ENCODE measurements around the gene TUBA3E.
A peak's percentile ranks its signal among the peaks of the same experiment; 100 is the strongest.
"Not testable (repeated sequence)": the region's sequence is repeated elsewhere in the genome, so short reads cannot be mapped to it uniquely, and the experiment has no call there.

TUBA3E gene

GRCh38 chr2:130186391-130186790 is 11.8 kb downstream of the TUBA3E start:
- no peak for DNase-seq
- H3K9me3 ChIP-seq (ENCODE audit: control extremely low read depth in 1 of 5, control insufficient read depth in 4 of 5, insufficient read depth in 2 of 5, low read depth in 1 of 5, low read length in 4 of 5), result no peaks in the 10 kb centered on the region
- POLR2A ChIA-PET, result no interaction called here
- H3K27ac ChIP-seq (ENCODE audit: insufficient read depth in 1 of 2, low read depth in 1 of 2, low read length in 2 of 2, poor library complexity in 1 of 2, severe bottlenecking in 2 of 2), result no peak overlapping the region
- CTCF ChIA-PET, result no interaction called here
- H3K36me3 ChIP-seq (ENCODE audit: control insufficient read depth in 4 of 4, insufficient read depth in 4 of 4, low read length in 3 of 4), result peaks cover 3 to 25% (median 17%) of the 10 kb centered on the region in 4 experiments
- WGBS (ENCODE audit: insufficient coverage), result 100% methylated on average over 4 of the region's 5 CpGs
- no peak overlapping the region for H3K4me3 ChIP-seq (ENCODE audit: control insufficient read depth in 1 of 7, extremely low read depth in 1 of 7, insufficient read depth in 4 of 7, low read depth in 2 of 7, low read length in 6 of 7)
- H3K27me3 ChIP-seq (replicated peaks in 2 of 5; ENCODE audit: control insufficient read depth in 4 of 5, insufficient read depth in 5 of 5, low read length in 4 of 5), result no peaks in the 10 kb centered on the region
- peaks cover 0 to 14% (median 12%) of the 10 kb centered on the region in 4 experiments for H3K4me1 ChIP-seq (ENCODE audit: control extremely low read depth in 1 of 4, control insufficient read depth in 4 of 4, insufficient read depth in 4 of 4, low read length in 3 of 4)

GRCh38 chr2:130185896-130186295 is 12.3 kb downstream of the TUBA3E start:
- H3K27me3 ChIP-seq (replicated peaks in 2 of 5; ENCODE audit: control insufficient read depth in 4 of 5, insufficient read depth in 5 of 5, low read length in 4 of 5), result no peaks in the 10 kb centered on the region
- H3K4me3 ChIP-seq (ENCODE audit: control insufficient read depth in 1 of 7, extremely low read depth in 1 of 7, insufficient read depth in 4 of 7, low read depth in 2 of 7, low read length in 6 of 7), result no peak overlapping the region
- H3K36me3 ChIP-seq (ENCODE audit: control insufficient read depth in 4 of 4, insufficient read depth in 4 of 4, low read length in 3 of 4), result peaks cover 3 to 21% (median 15%) of the 10 kb centered on the region in 4 experiments
- peaks cover 0 to 15% (median 14%) of the 10 kb centered on the region in 4 experiments for H3K4me1 ChIP-seq (ENCODE audit: control extremely low read depth in 1 of 4, control insufficient read depth in 4 of 4, insufficient read depth in 4 of 4, low read length in 3 of 4)
- no peak overlapping the region for H3K27ac ChIP-seq (ENCODE audit: insufficient read depth in 1 of 2, low read depth in 1 of 2, low read length in 2 of 2, poor library complexity in 1 of 2, severe bottlenecking in 2 of 2)
- WGBS (ENCODE audit: insufficient coverage), result 100% methylated on average over 2 of the region's 4 CpGs
- no peaks in the 10 kb centered on the region for H3K9me3 ChIP-seq (ENCODE audit: control extremely low read depth in 1 of 5, control insufficient read depth in 4 of 5, insufficient read depth in 2 of 5, low read depth in 1 of 5, low read length in 4 of 5)
- POLR2A ChIA-PET, result no interaction called here
- CTCF ChIA-PET, result no interaction called here
- DNase-seq, result no peak

GRCh38 chr2:130185436-130185835 is 12.8 kb downstream of the TUBA3E start:
- POLR2A ChIA-PET, result no interaction called here
- H3K36me3 ChIP-seq (ENCODE audit: control insufficient read depth in 4 of 4, insufficient read depth in 4 of 4, low read length in 3 of 4), result peaks cover 3 to 21% (median 15%) of the 10 kb centered on the region in 4 experiments
- H3K4me3 ChIP-seq (ENCODE audit: control insufficient read depth in 1 of 7, extremely low read depth in 1 of 7, insufficient read depth in 4 of 7, low read depth in 2 of 7, low read length in 6 of 7), result no peak overlapping the region
- no peaks in the 10 kb centered on the region for H3K27me3 ChIP-seq (replicated peaks in 2 of 5; ENCODE audit: control insufficient read depth in 4 of 5, insufficient read depth in 5 of 5, low read length in 4 of 5)
- no peaks in the 10 kb centered on the region for H3K9me3 ChIP-seq (ENCODE audit: control extremely low read depth in 1 of 5, control insufficient read depth in 4 of 5, insufficient read depth in 2 of 5, low read depth in 1 of 5, low read length in 4 of 5)
- no peak overlapping the region for H3K27ac ChIP-seq (ENCODE audit: insufficient read depth in 1 of 2, low read depth in 1 of 2, low read length in 2 of 2, poor library complexity in 1 of 2, severe bottlenecking in 2 of 2)
- peaks cover 0 to 20% (median 18%) of the 10 kb centered on the region in 4 experiments for H3K4me1 ChIP-seq (ENCODE audit: control extremely low read depth in 1 of 4, control insufficient read depth in 4 of 4, insufficient read depth in 4 of 4, low read length in 3 of 4)
- WGBS (ENCODE audit: insufficient coverage), result 98% methylated on average over 8 of the region's 10 CpGs
- CTCF ChIA-PET, result no interaction called here
- DNase-seq, result no peak

- POLR2A ChIA-PET, result no interaction called here
- Histone ChIP-seq H3K9me3 (ENCODE audit: control extremely low read depth in 1 of 5, control insufficient read depth in 4 of 5, insufficient read depth in 2 of 5, low read depth in 1 of 5, low read length in 4 of 5) (no peaks in the 10 kb centered on the region), H3K36me3 (ENCODE audit: control insufficient read depth in 4 of 4, insufficient read depth in 4 of 4, low read length in 3 of 4) (peaks cover 3 to 18% (median 9%) of the 10 kb centered on the region in 4 experiments), H3K27ac (ENCODE audit: insufficient read depth in 1 of 2, low read depth in 1 of 2, low read length in 2 of 2, poor library complexity in 1 of 2, severe bottlenecking in 2 of 2) (peak overlapping the region in 1 of 2 experiments; percentile 73), H3K27me3 (replicated peaks in 2 of 5; ENCODE audit: control insufficient read depth in 4 of 5, insufficient read depth in 5 of 5, low read length in 4 of 5) (no peaks in the 10 kb centered on the region), H3K4me1 (ENCODE audit: control extremely low read depth in 1 of 4, control insufficient read depth in 4 of 4, insufficient read depth in 4 of 4, low read length in 3 of 4) (peaks cover 0 to 24% (median 23%) of the 10 kb centered on the region in 4 experiments), H3K4me3 (ENCODE audit: control insufficient read depth in 1 of 7, extremely low read depth in 1 of 7, insufficient read depth in 4 of 7, low read depth in 2 of 7, low read length in 6 of 7) (peak overlapping the region in 3 of 7 experiments; percentile 71 to 94 (median 81))
- CTCF ChIA-PET, result no interaction called here
- DNase-seq, result no peak
- 91% methylated on average over 20 of the region's 26 CpGs for WGBS (ENCODE audit: insufficient coverage)
Observed at GRCh38 chr2:130183512-130184373, 14.5 kb downstream of the TUBA3E start.

- peaks cover 0 to 24% (median 23%) of the 10 kb centered on the region in 4 experiments for H3K4me1 ChIP-seq (ENCODE audit: control extremely low read depth in 1 of 4, control insufficient read depth in 4 of 4, insufficient read depth in 4 of 4, low read length in 3 of 4)
- DNase-seq, result peak in 1 of 3 donors; percentile 9
- H3K27me3 ChIP-seq (replicated peaks in 2 of 5; ENCODE audit: control insufficient read depth in 4 of 5, insufficient read depth in 5 of 5, low read length in 4 of 5); H3K9me3 ChIP-seq (ENCODE audit: control extremely low read depth in 1 of 5, control insufficient read depth in 4 of 5, insufficient read depth in 2 of 5, low read depth in 1 of 5, low read length in 4 of 5); POLR2A ChIA-PET: not testable (repeated sequence)
- WGBS (ENCODE audit: insufficient coverage), result 54% methylated on average over 12 of the region's 23 CpGs
- peak overlapping the region in 1 of 2 experiments; percentile 73 for H3K27ac ChIP-seq (ENCODE audit: insufficient read depth in 1 of 2, low read depth in 1 of 2, low read length in 2 of 2, poor library complexity in 1 of 2, severe bottlenecking in 2 of 2)
- peak overlapping the region in 6 of 7 experiments; percentile 37 to 94 (median 72) for H3K4me3 ChIP-seq (ENCODE audit: control insufficient read depth in 1 of 7, extremely low read depth in 1 of 7, insufficient read depth in 4 of 7, low read depth in 2 of 7, low read length in 6 of 7)
- CTCF ChIA-PET, result interaction anchor here (0.8 to 1.5 kb wide), 2 partner anchors 15 to 39 kb away, joined by 3 read pairs; no protein-coding TSS in a partner anchor
- H3K36me3 ChIP-seq (ENCODE audit: control insufficient read depth in 4 of 4, insufficient read depth in 4 of 4, low read length in 3 of 4), result peaks cover 3 to 16% (median 7%) of the 10 kb centered on the region in 4 experiments
Observed at GRCh38 chr2:130182826-130183511, 15.3 kb downstream of the TUBA3E start.

- WGBS (ENCODE audit: insufficient coverage), result 0% methylated on average over 37 of the region's 86 CpGs
- DNase-seq, result peak; percentile 80 to 91 (median 90)
- H3K36me3 ChIP-seq (ENCODE audit: control insufficient read depth in 4 of 4, insufficient read depth in 4 of 4, low read length in 3 of 4), result peaks cover 3 to 13% (median 5%) of the 10 kb centered on the region in 4 experiments
- POLR2A ChIA-PET, result interaction anchor here (1.2 kb wide), 1 partner anchor 160 kb away, joined by 4 read pairs; the partner anchor contains the start of gene IMP4
- peak within 1 kb of the TSS; percentile 70 to 91 for H3K27ac ChIP-seq (ENCODE audit: insufficient read depth in 1 of 2, low read depth in 1 of 2, low read length in 2 of 2, poor library complexity in 1 of 2, severe bottlenecking in 2 of 2)
- not testable (repeated sequence) for H3K27me3 ChIP-seq (replicated peaks in 2 of 5; ENCODE audit: control insufficient read depth in 4 of 5, insufficient read depth in 5 of 5, low read length in 4 of 5); H3K9me3 ChIP-seq (ENCODE audit: control extremely low read depth in 1 of 5, control insufficient read depth in 4 of 5, insufficient read depth in 2 of 5, low read depth in 1 of 5, low read length in 4 of 5)
- peaks cover 0 to 24% (median 23%) of the 10 kb centered on the region in 4 experiments for H3K4me1 ChIP-seq (ENCODE audit: control extremely low read depth in 1 of 4, control insufficient read depth in 4 of 4, insufficient read depth in 4 of 4, low read length in 3 of 4)
- CTCF ChIA-PET, result interaction anchor here (0.8 to 1.5 kb wide), 2 partner anchors 15 to 40 kb away, joined by 3 read pairs; no protein-coding TSS in a partner anchor
- H3K4me3 ChIP-seq (ENCODE audit: control insufficient read depth in 1 of 7, extremely low read depth in 1 of 7, insufficient read depth in 4 of 7, low read depth in 2 of 7, low read length in 6 of 7), result peak within 1 kb of the TSS; percentile 74 to 99 (median 94)
Observed at GRCh38 chr2:130181880-130182682, 16.2 kb downstream of the TUBA3E start, which contains the start of gene MZT2B. Gene MZT2B (plus strand): TSS chr2:130182262. CDS start chr2:130182283, 21 bp downstream.

All from common myeloid progenitor, CD34-positive (primary cell).